ENCODE results near the gene ZNF324. TPM values are rescaled to one million over a fixed set of nuclear protein-coding genes. Genes with fewer than 3 reads are reported as not detected.
"Not testable (repeated sequence)": the region's sequence is repeated elsewhere in the genome, so short reads cannot be mapped to it uniquely, and the experiment has no call there.

ZNF324 gene
- 10.4 and 29.1 TPM in 2 replicates for total RNA-seq (2014; rRNA removed; shearing (Covaris generic); ENCODE audit: low replicate concordance)

DNA sequence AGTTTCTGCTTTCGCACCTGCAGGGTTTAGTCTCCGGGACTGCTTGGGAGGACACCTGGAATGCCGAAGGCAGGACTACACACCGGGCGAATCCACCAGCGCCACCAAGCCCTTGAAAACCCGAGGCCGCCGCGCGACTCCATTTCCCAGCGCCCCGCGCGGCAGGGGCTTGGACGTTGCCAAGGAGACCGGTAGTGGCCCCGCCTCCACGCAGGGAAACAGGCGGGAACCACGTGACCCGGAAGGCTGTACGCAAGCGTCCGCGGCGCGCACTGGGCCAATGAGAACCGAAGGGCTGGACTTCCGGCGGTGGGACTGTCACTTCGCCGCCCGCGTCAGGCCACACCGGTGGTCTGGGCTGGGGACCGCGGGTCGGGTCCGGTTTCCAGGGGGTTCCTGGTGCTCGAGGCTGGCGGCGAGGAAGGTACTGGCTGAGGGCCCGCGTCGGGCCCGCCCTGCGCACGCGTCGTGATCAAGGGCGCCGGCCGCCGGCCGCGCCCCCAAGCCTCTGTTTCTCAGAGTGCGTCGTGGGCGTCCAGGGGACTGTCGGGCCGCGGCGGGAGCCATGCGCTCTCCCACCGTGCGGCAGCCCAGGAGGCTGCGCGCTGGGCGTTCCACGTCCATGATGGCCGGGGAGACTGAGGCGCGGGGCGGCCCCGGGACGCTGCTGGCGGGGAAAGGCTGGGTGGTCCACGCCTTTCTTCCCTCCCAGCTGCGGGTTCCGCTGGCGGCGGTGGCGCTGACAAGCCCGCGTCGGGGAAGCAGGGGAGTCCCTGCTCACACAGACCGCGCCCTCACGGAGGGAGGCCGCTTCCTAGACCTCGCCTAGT, at the start of gene ZNF324:
Gene ZNF324, plus strand, starts transcription at position 321 of the 830 bp plus-strand sequence. CDS start 2,106 bp downstream, outside the sequence.
- Histone ChIP-seq H3K36me3 (ENCODE audit: insufficient read depth, low read length) (no peaks in the 10 kb centered on the region; the same call in 1 of the 2 replicates), H4K20me1 (ENCODE audit: insufficient read depth, low read depth, low read length) (peaks cover 8% of the 10 kb centered on the region; the same call in 1 of the 2 replicates), H3K9me2 (replicated peaks; ENCODE audit: insufficient read depth, low read length) (no peaks in the 10 kb centered on the region), H3K9ac (ENCODE audit: low read length) (peak within 1 kb of the TSS; percentile 83), H2AFZ (ENCODE audit: low read length) (peak within 1 kb of the TSS; percentile 89), H3K4me2 (ENCODE audit: low read depth, low read length, poor library complexity, severe bottlenecking) (peak within 1 kb of the TSS; percentile 83), H3K4me1 (ENCODE audit: low read length) (peaks cover 21% of the 10 kb centered on the region), H3K79me2 (ENCODE audit: low read length) (peaks cover 25% of the 10 kb centered on the region), H3K27ac (ENCODE audit: low read length) (no peak within 1 kb of the TSS), H3K27me3 (ENCODE audit: low read length) (no peaks in the 10 kb centered on the region), H3K9me3 (ENCODE audit: low read length) (no peaks in the 10 kb centered on the region), H3K4me3 (ENCODE audit: low read length) (peak within 1 kb of the TSS; percentile 77)
- DNase-seq = peak; percentile 100

DNA sequence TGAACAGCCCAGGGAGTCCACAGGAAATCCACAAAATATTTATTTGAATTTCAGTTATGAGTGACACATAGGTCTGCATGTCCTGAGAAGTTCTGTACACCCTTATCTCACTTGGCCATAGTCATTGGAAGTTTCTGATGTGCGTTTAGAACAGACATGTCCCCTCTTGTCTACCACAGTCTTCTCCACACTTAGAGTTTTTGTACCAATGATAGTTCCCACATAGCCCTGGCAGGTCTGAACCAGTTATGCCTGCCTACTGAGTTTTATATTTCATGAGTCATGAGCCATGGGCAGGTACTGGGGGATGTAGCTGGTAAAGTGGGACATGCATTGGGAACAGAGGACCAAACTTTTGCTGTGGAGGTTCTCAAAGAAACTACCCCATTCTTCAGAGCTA, 38.3 kb upstream of the ZNF324 start:
- peaks cover 23% of the 10 kb centered on the region for H3K9me3 ChIP-seq (ENCODE audit: low read length)
- no peaks in the 10 kb centered on the region for H4K20me1 ChIP-seq (ENCODE audit: insufficient read depth, low read depth, low read length)
- H3K27me3 ChIP-seq (ENCODE audit: low read length) = no peaks in the 10 kb centered on the region
- H3K9ac ChIP-seq (ENCODE audit: low read length) = no peak overlapping the region
- DNase-seq = no peak
- H3K27ac ChIP-seq (ENCODE audit: low read length) = no peak overlapping the region
- no peak overlapping the region for H3K4me3 ChIP-seq (ENCODE audit: low read length)
- no peak overlapping the region for H3K4me2 ChIP-seq (ENCODE audit: low read depth, low read length, poor library complexity, severe bottlenecking)
- no peaks in the 10 kb centered on the region for H3K79me2 ChIP-seq (ENCODE audit: low read length)
- H3K9me2 ChIP-seq (replicated peaks; ENCODE audit: insufficient read depth, low read length) = no peaks in the 10 kb centered on the region
- peaks cover 18% of the 10 kb centered on the region for H3K36me3 ChIP-seq (ENCODE audit: insufficient read depth, low read length)
- no peak overlapping the region for H2AFZ ChIP-seq (ENCODE audit: low read length)
- no peaks in the 10 kb centered on the region for H3K4me1 ChIP-seq (ENCODE audit: low read length)

DNA sequence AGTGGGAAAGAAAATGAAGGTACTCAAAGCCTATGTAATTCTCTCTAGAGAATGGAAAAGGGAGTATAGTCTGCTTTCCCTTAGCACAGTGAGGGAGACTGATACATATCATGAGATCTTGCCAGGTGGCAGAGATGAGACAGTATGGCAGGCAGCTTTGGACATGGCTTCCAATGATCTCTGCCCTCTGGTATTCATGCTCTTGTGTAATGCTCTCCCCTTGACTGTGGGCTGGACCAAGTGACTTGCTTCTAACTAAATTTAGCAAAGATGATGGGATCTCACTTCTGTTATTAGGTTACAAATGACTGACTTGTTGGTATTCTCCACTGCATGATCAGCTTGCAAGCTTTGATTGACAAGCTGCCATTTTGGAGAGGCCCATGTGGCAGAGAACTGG, 37.1 kb upstream of the ZNF324 start:
- H3K27ac ChIP-seq (ENCODE audit: low read length) = no peak overlapping the region
- no peaks in the 10 kb centered on the region for H3K9me2 ChIP-seq (replicated peaks; ENCODE audit: insufficient read depth, low read length)
- H2AFZ ChIP-seq (ENCODE audit: low read length) = no peak overlapping the region
- no peak overlapping the region for H3K4me3 ChIP-seq (ENCODE audit: low read length)
- no peak overlapping the region for H3K9ac ChIP-seq (ENCODE audit: low read length)
- H3K36me3 ChIP-seq (ENCODE audit: insufficient read depth, low read length) = peaks cover 17% of the 10 kb centered on the region
- H3K27me3 ChIP-seq (ENCODE audit: low read length) = no peaks in the 10 kb centered on the region; the same call in 1 of the 2 replicates
- peaks cover 35% of the 10 kb centered on the region for H3K9me3 ChIP-seq (ENCODE audit: low read length)
- no peak overlapping the region for H3K4me2 ChIP-seq (ENCODE audit: low read depth, low read length, poor library complexity, severe bottlenecking)
- no peak for DNase-seq
- no peaks in the 10 kb centered on the region for H3K79me2 ChIP-seq (ENCODE audit: low read length)
- no peaks in the 10 kb centered on the region for H4K20me1 ChIP-seq (ENCODE audit: insufficient read depth, low read depth, low read length)
- H3K4me1 ChIP-seq (ENCODE audit: low read length) = no peaks in the 10 kb centered on the region

DNA sequence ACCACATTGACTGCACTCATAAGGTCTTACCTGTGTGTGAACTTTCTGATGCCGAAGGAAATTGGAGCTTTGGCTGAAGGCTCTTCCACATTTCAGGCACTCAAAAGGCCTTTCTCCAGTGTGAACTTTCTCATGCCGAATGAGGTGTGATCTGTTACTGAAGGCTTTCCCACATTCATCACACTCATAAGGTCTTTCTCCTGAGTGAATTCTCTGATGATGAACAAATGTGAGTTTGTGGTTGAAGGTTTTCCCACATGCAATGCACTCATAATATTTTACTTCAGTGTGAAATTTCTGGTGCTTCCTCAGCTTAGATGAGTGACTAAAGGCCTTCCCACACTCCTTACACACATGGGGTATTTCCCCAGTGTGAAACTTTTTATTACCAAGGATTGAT, 32.7 kb upstream of the ZNF324 start:
- Histone ChIP-seq H3K4me1 (ENCODE audit: low read length) (no peaks in the 10 kb centered on the region), H3K36me3 (ENCODE audit: insufficient read depth, low read length) (peaks cover 12% of the 10 kb centered on the region; the same call in 1 of the 2 replicates), H2AFZ (ENCODE audit: low read length) (no peak overlapping the region), H3K4me2 (ENCODE audit: low read depth, low read length, poor library complexity, severe bottlenecking) (no peak overlapping the region), H3K4me3 (ENCODE audit: low read length) (no peak overlapping the region), H3K79me2 (ENCODE audit: low read length) (no peaks in the 10 kb centered on the region), H3K27ac (ENCODE audit: low read length) (no peak overlapping the region), H3K9me2 (replicated peaks; ENCODE audit: insufficient read depth, low read length) (no peaks in the 10 kb centered on the region), H3K27me3 (ENCODE audit: low read length) (no peaks in the 10 kb centered on the region; the same call in 1 of the 2 replicates), H4K20me1 (ENCODE audit: insufficient read depth, low read depth, low read length) (no peaks in the 10 kb centered on the region), H3K9ac (ENCODE audit: low read length) (no peak overlapping the region), H3K9me3 (ENCODE audit: low read length) (peaks cover 43% of the 10 kb centered on the region)
- no peak for DNase-seq

DNA sequence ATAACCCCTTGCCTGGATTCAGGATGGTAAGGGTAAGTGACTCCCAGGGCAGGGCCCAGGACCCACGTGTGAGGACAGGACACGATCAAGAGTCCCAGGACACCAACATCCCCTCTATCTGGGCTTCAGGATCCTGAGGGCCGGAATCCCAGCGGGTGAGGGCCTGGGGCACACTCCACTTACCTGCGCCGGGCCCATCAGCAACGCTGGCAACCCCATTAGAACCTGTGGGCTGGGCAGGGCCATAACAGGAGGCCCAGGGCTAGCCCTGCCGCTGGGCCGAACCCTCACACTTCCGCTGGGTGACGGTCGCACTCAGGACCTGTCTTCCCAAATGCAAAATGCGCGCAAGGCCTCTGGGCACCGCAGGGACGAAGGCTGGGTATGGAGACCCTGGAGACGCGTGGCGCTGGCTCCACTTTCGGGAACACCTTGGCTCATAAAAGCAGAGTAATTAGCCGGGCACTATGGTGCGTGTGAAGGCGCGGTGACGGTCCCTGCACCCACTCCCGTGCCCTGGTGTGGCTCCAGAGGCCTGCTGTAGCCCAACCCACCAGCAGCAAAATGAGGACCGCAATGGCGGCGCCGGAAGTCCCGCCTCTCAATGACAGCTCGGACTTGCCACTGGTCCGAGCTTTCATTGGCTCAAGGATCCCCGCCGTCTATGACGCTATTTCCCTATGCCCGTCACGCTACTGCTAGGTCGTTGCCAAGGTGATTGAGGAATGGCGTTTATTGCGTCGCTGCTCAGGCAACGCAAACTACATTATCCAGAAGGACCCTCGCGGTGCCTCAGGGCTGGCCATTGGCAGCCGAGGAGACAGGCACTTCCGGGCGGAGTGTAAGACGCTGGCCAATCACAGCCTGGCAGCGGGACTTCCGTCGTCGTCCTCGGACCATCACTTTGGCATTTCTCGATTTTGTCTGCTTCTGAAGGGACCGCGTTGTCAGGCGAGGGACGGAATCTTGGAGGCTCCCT, 27.0 kb upstream of the ZNF324 start, which contains the start of gene ZNF132:
Gene ZNF132, minus strand, starts transcription at position 578 of the 979 bp plus-strand sequence. Its CDS starts 332 bp downstream, at position 246.
- no peak within 1 kb of the TSS for H2AFZ ChIP-seq (ENCODE audit: low read length)
- no peaks in the 10 kb centered on the region for H3K27me3 ChIP-seq (ENCODE audit: low read length)
- H3K4me2 ChIP-seq (ENCODE audit: low read depth, low read length, poor library complexity, severe bottlenecking) = no peak within 1 kb of the TSS
- H3K36me3 ChIP-seq (ENCODE audit: insufficient read depth, low read length) = no peaks in the 10 kb centered on the region
- no peak within 1 kb of the TSS for H3K27ac ChIP-seq (ENCODE audit: low read length)
- H3K9ac ChIP-seq (ENCODE audit: low read length) = no peak within 1 kb of the TSS
- H3K4me1 ChIP-seq (ENCODE audit: low read length) = peaks cover 2% of the 10 kb centered on the region
- H4K20me1 ChIP-seq (ENCODE audit: insufficient read depth, low read depth, low read length) = no peaks in the 10 kb centered on the region
- no peaks in the 10 kb centered on the region for H3K9me2 ChIP-seq (replicated peaks; ENCODE audit: insufficient read depth, low read length)
- H3K9me3 ChIP-seq (ENCODE audit: low read length) = peaks cover 7% of the 10 kb centered on the region
- no peak for DNase-seq
- no peak within 1 kb of the TSS for H3K4me3 ChIP-seq (ENCODE audit: low read length)
- H3K79me2 ChIP-seq (ENCODE audit: low read length) = no peaks in the 10 kb centered on the region

- no peak overlapping the region for H2AFZ ChIP-seq (ENCODE audit: low read length)
- H3K27ac ChIP-seq (ENCODE audit: low read length) = no peak overlapping the region
- H3K36me3 ChIP-seq (ENCODE audit: insufficient read depth, low read length) = no peaks in the 10 kb centered on the region
Measured at GRCh38 chr19:58440556-58440955, 26.3 kb upstream of the ZNF324 start.

DNA sequence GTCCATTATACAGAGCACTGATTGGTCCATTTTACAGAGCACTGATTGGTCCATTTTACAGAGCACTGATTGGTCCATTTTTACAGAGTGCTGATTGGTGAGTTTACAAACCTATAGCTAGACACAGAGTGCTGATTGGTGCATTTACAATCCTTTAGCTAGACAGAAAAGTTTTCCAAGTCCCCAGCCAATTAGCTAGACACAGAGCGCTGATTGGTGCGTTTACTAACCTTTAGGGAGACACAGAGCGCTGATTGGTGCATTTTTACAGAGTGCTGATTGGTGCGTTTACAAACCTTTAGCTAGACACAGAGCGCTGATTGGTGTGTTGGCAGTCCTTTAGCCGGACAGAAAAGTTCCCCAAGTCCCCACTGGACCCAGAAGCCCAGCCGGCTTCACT, 23.9 kb upstream of the ZNF324 start:
- H3K27me3 ChIP-seq (ENCODE audit: low read length); DNase-seq; H4K20me1 ChIP-seq (ENCODE audit: insufficient read depth, low read depth, low read length); H3K9ac ChIP-seq (ENCODE audit: low read length); H3K79me2 ChIP-seq (ENCODE audit: low read length); H3K4me1 ChIP-seq (ENCODE audit: low read length); H3K4me3 ChIP-seq (ENCODE audit: low read length); H3K27ac ChIP-seq (ENCODE audit: low read length); H3K9me2 ChIP-seq (replicated peaks; ENCODE audit: insufficient read depth, low read length); H3K9me3 ChIP-seq (ENCODE audit: low read length); H2AFZ ChIP-seq (ENCODE audit: low read length); H3K36me3 ChIP-seq (ENCODE audit: insufficient read depth, low read length); H3K4me2 ChIP-seq (ENCODE audit: low read depth, low read length, poor library complexity, severe bottlenecking): not testable (repeated sequence)

More at GRCh38 chr19:58440556-58440955, 26.3 kb upstream of the ZNF324 start:
- H3K4me1 ChIP-seq (ENCODE audit: low read length) = peaks cover 9% of the 10 kb centered on the region
- H4K20me1 ChIP-seq (ENCODE audit: insufficient read depth, low read depth, low read length) = no peaks in the 10 kb centered on the region
- peaks cover 2% of the 10 kb centered on the region; the same call in 1 of the 2 replicates for H3K9me3 ChIP-seq (ENCODE audit: low read length)
- H3K27me3 ChIP-seq (ENCODE audit: low read length) = no peaks in the 10 kb centered on the region
- no peak for DNase-seq
- no peak overlapping the region for H3K9ac ChIP-seq (ENCODE audit: low read length)
- H3K9me2 ChIP-seq (replicated peaks; ENCODE audit: insufficient read depth, low read length) = no peaks in the 10 kb centered on the region
- H3K4me3 ChIP-seq (ENCODE audit: low read length) = no peak overlapping the region
- H3K79me2 ChIP-seq (ENCODE audit: low read length) = no peaks in the 10 kb centered on the region
- no peak overlapping the region for H3K4me2 ChIP-seq (ENCODE audit: low read depth, low read length, poor library complexity, severe bottlenecking)

- DNase-seq; H3K9ac ChIP-seq (ENCODE audit: low read length): not testable (repeated sequence)
Measured at GRCh38 chr19:58448860-58449259, 18.0 kb upstream of the ZNF324 start.

More at GRCh38 chr19:58448860-58449259, 18.0 kb upstream of the ZNF324 start:
- H2AFZ ChIP-seq (ENCODE audit: low read length); H3K27ac ChIP-seq (ENCODE audit: low read length); H3K36me3 ChIP-seq (ENCODE audit: insufficient read depth, low read length); H3K4me2 ChIP-seq (ENCODE audit: low read depth, low read length, poor library complexity, severe bottlenecking); H3K9me2 ChIP-seq (replicated peaks; ENCODE audit: insufficient read depth, low read length); H3K27me3 ChIP-seq (ENCODE audit: low read length); H3K79me2 ChIP-seq (ENCODE audit: low read length); H3K4me3 ChIP-seq (ENCODE audit: low read length); H4K20me1 ChIP-seq (ENCODE audit: insufficient read depth, low read depth, low read length): not testable (repeated sequence)
- H3K9me3 ChIP-seq (ENCODE audit: low read length) = peaks cover 15% of the 10 kb centered on the region
- peaks cover 20% of the 10 kb centered on the region for H3K4me1 ChIP-seq (ENCODE audit: low read length)
